OCI-LY3 (cell line): ENCODE measurements around the gene FNDC3A.

Experiments used
- H2AFZ ChIP-seq: fragments of 200-600, 300-600 bp; shearing (Covaris generic); 2 replicates; pipeline ENCODE4 v1.6.0; 2014; ENCODE audit warnings: antibody characterized with exemption, low read depth, low read length
- H3K27ac ChIP-seq: fragments of 200-600, 300-600 bp; sonication (generic); 2 replicates; pipeline ENCODE4 v1.5.1; 2014; ENCODE audit warnings: mild to moderate bottlenecking, low read length, moderate library complexity, mixed read lengths
- H3K27me3 ChIP-seq: fragments of 200-600, 300-600 bp; sonication (generic); 2 replicates; pipeline ENCODE4 v1.6.1; 2014; ENCODE audit warnings: low read depth, low read length, mixed read lengths
- H3K36me3 ChIP-seq: fragments of 200-600, 300-600 bp; sonication (generic); replicated peaks from 2 replicates; pipeline ENCODE3; 2014; ENCODE audit warnings: low read depth, low read length, mixed read lengths
- H3K4me1 ChIP-seq: fragments of 300-600, 200-600 bp; sonication (generic); 2 replicates; pipeline ENCODE4 v1.6.1; 2014; ENCODE audit warnings: low read length, mixed read lengths
- H3K4me2 ChIP-seq: fragments of 200-600, 300-600 bp; sonication (generic); 2 replicates; pipeline ENCODE4 v1.6.1; 2014; ENCODE audit warnings: low read length, mixed read lengths
- H3K4me3 ChIP-seq: fragments of 300-600, 200-600 bp; sonication (generic); 2 replicates; pipeline ENCODE4 v1.5.1; 2014; ENCODE audit warnings: antibody characterized with exemption, mild to moderate bottlenecking, low read length, moderate library complexity
- H3K79me2 ChIP-seq: fragments of 300-600, 200-600 bp; shearing (Covaris generic); 2 replicates; pipeline ENCODE4 v1.6.1; 2014; ENCODE audit warnings: mild to moderate bottlenecking, low read length, mixed read lengths
- H3K9ac ChIP-seq: fragments of 300-600, 200-600 bp; shearing (Covaris generic); 2 replicates; pipeline ENCODE4 v1.6.0; 2014; ENCODE audit warnings: mild to moderate bottlenecking, low read length, moderate library complexity
- H3K9me3 ChIP-seq: fragments of 200-600, 300-600 bp; shearing (Covaris generic); 2 replicates; pipeline ENCODE4 v1.6.1; 2014; ENCODE audit warnings: low read length, mixed read lengths; ENCODE audit not compliant: insufficient read depth
- H4K20me1 ChIP-seq: fragments of 200-600, 300-600 bp; sonication (generic); 2 replicates; pipeline ENCODE4 v1.6.1; 2016; ENCODE audit warnings: low read length, mixed read lengths; ENCODE audit not compliant: insufficient read depth
- CTCF ChIP-seq: fragments of 200-600, 300-600 bp; sonication (generic); IDR thresholded peaks from 2 replicates; pipeline ENCODE4 v1.5.1; 2014; ENCODE audit warnings: antibody characterized with exemption, low read length, low read depth
- EZH2phosphoT487 ChIP-seq: fragments of 200-600 bp; shearing (Covaris generic); IDR thresholded peaks from 2 replicates; pipeline ENCODE4 v1.6.1; 2018; ENCODE audit warnings: antibody characterized with exemption, mixed run types, low read depth

FNDC3A gene

GRCh38 chr13:49185264-49185663, 209.6 kb downstream of the FNDC3A start:
- TF ChIP-seq EZH2phosphoT487 (no peak), CTCF (no peak)
- no peaks in the 10 kb centered on the region for H3K79me2 ChIP-seq
- H3K36me3 ChIP-seq: peaks cover 31% of the 10 kb centered on the region
- no peak overlapping the region for H3K4me2 ChIP-seq
- H3K9me3 ChIP-seq: no peaks in the 10 kb centered on the region
- H3K27me3 ChIP-seq: no peaks in the 10 kb centered on the region
- H3K9ac ChIP-seq: no peak overlapping the region
- H3K4me1 ChIP-seq: peaks cover 12% of the 10 kb centered on the region
- H3K4me3 ChIP-seq: no peak overlapping the region
- no peak overlapping the region for H3K27ac ChIP-seq
- no peak overlapping the region for H2AFZ ChIP-seq
- no peaks in the 10 kb centered on the region for H4K20me1 ChIP-seq

DNA sequence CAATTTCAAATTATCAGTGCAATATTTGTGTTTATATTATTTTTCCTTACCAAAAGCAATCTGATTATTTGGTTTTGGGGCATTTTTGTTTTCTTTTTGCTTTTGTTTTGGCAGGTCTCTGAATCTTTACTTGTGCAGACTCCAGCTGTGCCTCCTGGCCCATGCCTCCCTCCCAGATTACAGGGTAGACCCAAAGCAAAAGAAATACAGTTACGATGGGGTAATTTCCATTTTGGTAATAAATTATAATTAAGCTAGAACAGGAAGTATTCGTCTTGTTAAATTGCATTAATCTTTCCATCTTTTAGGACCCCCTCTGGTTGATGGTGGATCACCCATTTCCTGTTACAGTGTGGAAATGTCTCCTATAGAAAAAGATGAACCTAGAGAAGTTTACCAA, 215.2 kb downstream of the FNDC3A start:
- Histone ChIP-seq H4K20me1 (no peaks in the 10 kb centered on the region), H3K27ac (no peak overlapping the region), H3K79me2 (no peaks in the 10 kb centered on the region), H3K4me2 (no peak overlapping the region), H3K4me3 (no peak overlapping the region), H3K4me1 (no peaks in the 10 kb centered on the region), H3K9me3 (no peaks in the 10 kb centered on the region), H3K27me3 (no peaks in the 10 kb centered on the region), H3K9ac (no peak overlapping the region), H2AFZ (no peak overlapping the region), H3K36me3 (peaks cover 42% of the 10 kb centered on the region)
- TF ChIP-seq CTCF (no peak), EZH2phosphoT487 (no peak)

GRCh38 chr13:49206641-49207040, 230.9 kb downstream of the FNDC3A start:
- no peak overlapping the region for H3K4me3 ChIP-seq

DNA sequence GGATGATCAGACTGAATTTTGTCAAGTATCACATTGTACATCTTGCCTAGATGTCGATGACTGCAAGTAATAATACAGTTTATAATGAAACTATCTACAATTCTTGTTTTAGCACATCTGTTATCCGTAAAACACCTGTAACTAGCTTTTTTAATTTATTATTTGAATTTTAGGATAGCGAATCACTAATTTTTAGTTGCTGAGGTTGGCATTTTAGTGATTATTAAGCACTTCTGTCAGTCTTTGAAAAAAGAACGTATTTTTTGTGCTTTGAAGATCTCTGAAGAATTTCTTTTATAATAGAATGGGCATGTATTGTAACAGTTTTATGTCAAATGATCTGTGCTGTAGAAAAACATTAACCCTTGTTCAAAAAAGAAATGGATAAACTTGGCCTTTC, 232.9 kb downstream of the FNDC3A start:
- no peaks in the 10 kb centered on the region for H3K79me2 ChIP-seq
- no peak overlapping the region for H3K9ac ChIP-seq
- peaks cover 27% of the 10 kb centered on the region for H3K36me3 ChIP-seq
- H4K20me1 ChIP-seq: no peaks in the 10 kb centered on the region
- H3K9me3 ChIP-seq: no peaks in the 10 kb centered on the region
- H3K4me1 ChIP-seq: no peaks in the 10 kb centered on the region
- H3K4me2 ChIP-seq: no peak overlapping the region
- no peak overlapping the region for H2AFZ ChIP-seq
- no peak for TF ChIP-seq CTCF
- no peak for TF ChIP-seq EZH2phosphoT487
- H3K27me3 ChIP-seq: no peaks in the 10 kb centered on the region
- H3K27ac ChIP-seq: no peak overlapping the region
- H3K4me3 ChIP-seq: no peak overlapping the region

More at GRCh38 chr13:49206641-49207040, 230.9 kb downstream of the FNDC3A start:
- no peaks in the 10 kb centered on the region for H4K20me1 ChIP-seq
- H3K27me3 ChIP-seq: no peaks in the 10 kb centered on the region
- no peaks in the 10 kb centered on the region for H3K9me3 ChIP-seq
- TF ChIP-seq CTCF (no peak), EZH2phosphoT487 (no peak)
- H3K4me1 ChIP-seq: no peaks in the 10 kb centered on the region
- H2AFZ ChIP-seq: no peak overlapping the region
- H3K36me3 ChIP-seq: peaks cover 33% of the 10 kb centered on the region
- no peak overlapping the region for H3K9ac ChIP-seq
- no peaks in the 10 kb centered on the region for H3K79me2 ChIP-seq
- H3K4me2 ChIP-seq: no peak overlapping the region
- no peak overlapping the region for H3K27ac ChIP-seq
